NCI-H187 (cell line): ENCODE measurements around the gene QDPR.

Experiments
- DNase-seq, 2 experiments: peaks; one replicate each; lab custom pipeline; 2025; lab: John Stamatoyannopoulos, UW

The QDPR gene

GRCh38 chr4:17528551-17529165 lies 16.8 kb upstream of the QDPR start:
- DNase-seq: no peak

GRCh38 chr4:17526695-17527477 lies 15.0 kb upstream of the QDPR start:
- DNase-seq: no peak

- no peak for DNase-seq
Measured at GRCh38 chr4:17523662-17524061, 11.8 kb upstream of the QDPR start.

- no peak for DNase-seq
Measured at GRCh38 chr4:17521595-17521994, 9.7 kb upstream of the QDPR start.

DNA sequence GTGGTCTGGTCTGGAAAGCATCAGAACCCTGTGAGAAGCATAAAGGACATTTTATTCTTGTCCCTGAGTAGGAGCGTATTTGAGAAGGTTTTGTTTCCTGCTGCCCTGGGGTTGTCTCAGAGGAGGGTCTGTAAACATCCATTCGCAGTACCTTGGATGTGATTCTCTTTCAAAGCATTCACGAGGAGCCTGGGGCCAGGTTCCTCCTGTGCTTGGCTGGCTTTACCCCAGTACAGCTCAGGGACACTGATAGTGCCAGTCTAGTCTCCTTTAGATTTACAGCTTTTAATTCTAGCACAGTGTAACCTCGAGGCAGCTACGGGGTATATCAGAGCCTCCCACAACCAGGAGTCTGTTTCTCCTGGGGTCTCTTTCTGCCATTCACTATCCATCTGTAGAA lies 5.8 kb upstream of the QDPR start:
- DNase-seq: no peak

DNA sequence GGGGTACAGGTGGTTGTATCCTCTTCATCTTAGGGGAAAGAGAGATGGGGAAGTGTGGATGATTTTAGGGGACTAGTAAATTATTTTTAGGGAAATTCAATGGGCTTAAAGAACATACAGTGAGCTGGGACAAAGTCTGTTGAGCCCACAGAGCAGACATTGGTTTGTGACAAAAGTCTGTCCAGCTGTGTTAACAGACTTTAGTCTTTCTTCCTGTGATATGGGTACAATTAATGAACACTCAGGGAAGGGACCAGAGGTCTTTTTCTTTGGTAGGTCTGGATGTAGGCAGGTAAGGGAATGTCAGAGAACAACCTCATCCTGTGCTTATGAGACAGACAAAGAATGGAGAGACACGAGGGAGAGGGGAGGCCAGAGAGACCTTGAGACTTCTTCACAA lies 5.1 kb upstream of the QDPR start:
- DNase-seq: no peak

- no peak for DNase-seq
Measured at GRCh38 chr4:17515445-17516407, 3.8 kb upstream of the QDPR start.

DNA sequence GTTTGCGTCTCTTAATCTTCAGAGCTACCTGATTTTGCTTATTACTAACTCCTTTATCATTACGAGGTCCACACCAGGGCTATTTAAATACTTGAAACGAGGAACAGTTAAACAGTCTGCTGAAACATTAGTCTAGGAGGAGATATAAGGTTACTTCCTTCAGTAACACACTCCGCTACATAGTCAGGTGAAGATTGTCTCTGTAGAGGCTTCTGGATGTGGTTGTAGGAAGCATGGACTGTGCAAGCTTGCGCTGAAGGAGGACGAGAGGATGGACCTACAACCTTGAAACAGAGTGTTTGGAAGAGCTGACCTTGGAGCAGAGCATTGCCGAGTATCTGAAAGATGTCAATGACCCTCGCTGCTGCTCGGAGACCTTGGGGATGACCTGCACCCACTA lies 3.0 kb upstream of the QDPR start, which contains the start of gene CLRN2:
Gene CLRN2, plus strand, starts transcription at position 301 of the 400 bp plus-strand sequence. CDS start 102 bp downstream, outside the sequence.
- no peak for DNase-seq

- no peak for DNase-seq
Measured at GRCh38 chr4:17512973-17513665, 1.2 kb upstream of the QDPR start.

DNA sequence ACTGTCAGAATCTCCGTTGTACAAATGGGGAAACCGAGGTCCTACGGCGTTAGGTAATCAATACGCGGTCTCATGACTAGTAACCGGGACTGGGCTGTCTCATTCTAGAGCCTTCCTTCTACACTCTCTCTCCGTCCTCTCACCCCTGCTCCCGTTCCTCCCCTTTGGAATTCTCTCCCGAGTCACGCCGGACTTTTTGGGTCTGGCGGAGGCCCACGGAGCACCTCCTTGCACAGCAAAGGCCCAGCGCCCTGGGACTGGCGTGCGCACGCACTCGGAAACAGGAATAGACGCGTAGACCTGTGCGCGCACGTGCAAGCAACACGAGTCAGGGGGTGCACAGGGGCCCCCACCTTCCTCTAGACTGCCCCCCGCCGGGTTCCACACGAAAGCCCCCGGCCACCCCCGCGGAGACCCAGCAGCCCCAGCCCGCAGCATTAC lies 361 bp downstream of the QDPR start:
- DNase-seq: no peak

- no peak for DNase-seq
Measured at GRCh38 chr4:17511051-17511450, 839 bp downstream of the QDPR start.

GRCh38 chr4:17510582-17510981 lies 1.3 kb downstream of the QDPR start:
- DNase-seq: no peak

DNA sequence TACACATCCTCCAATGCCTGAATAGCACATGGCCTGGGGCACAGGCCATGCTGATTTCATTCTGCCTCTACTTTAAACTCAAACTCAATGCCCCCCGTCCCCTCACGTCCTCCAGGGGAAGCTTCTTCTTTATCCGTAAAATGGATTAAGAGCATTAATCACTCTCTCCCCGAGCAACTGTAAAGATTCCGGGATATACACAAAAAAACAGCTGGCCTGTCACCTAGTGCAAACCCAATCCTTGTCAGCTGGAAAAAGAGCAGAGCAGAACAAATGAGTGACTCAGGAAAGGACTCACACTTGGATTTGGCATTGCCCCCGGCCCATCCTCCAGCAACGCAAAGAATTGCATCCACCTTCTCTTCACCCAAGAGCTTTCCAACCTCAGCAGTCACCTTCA lies 7.8 kb downstream of the QDPR start:
- no peak for DNase-seq

GRCh38 chr4:17502756-17503155 lies 9.1 kb downstream of the QDPR start:
- DNase-seq: no peak

DNA sequence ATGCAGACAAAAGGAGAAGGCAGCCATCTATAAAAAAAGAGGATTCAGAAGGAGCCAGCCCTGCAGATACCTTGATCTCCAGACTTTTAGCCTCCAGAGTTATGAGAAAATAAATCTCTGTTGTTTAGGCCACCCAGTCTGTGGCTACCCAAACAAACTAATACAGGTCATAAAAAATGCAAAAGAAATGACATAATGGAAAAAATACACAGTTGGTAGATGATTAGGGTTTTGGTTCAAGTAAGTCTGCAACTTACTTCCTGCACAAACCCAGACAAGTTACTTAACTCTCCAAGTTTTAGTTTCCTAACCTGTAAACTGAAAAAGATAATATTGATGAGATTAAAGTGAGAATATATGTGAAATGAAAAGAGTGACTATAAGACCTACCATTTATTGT lies 11.3 kb downstream of the QDPR start:
- DNase-seq: no peak

- DNase-seq: no peak
Measured at GRCh38 chr4:17497890-17498523, 13.9 kb downstream of the QDPR start.

GRCh38 chr4:17494258-17495190 lies 17.4 kb downstream of the QDPR start:
- DNase-seq: no peak

DNA sequence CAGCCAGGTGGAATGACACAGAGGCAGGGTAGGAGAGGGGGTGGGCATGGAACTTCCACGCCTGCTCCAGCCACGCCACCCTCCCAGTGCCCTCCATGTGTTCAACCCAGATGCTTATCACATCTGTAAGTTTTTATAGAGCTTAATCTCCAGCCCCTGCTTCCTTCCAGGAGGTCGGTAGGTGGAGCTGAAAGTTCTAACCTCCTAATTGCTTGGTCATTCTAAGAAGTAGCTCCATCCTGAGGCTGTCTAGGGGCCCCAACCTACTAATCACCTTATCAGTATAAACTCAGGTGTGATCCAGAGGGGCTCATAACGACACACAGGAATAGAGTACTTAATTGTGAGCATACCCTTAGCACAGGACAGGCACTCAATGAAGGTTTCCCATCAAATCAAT lies 18.3 kb downstream of the QDPR start:
- no peak for DNase-seq

DNA sequence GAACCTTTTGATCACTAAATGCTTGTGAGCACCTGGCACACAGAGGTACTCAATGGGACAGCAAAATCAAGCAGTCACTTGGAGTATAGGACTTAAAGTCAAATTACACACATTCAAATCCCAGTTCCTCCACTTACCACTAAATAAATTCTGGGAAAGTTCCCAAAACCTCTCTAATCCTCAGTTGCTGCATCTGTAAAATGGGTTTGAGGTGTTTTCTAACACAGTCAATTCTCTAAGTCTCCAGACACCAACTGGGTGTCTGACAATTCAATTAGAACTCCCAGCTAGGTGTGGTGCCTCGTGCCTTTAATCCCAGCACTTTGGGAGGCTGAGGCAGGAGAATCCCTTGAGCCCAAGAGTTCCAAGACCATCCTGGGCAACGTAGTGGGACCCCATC lies 19.0 kb downstream of the QDPR start:
- no peak for DNase-seq

DNA sequence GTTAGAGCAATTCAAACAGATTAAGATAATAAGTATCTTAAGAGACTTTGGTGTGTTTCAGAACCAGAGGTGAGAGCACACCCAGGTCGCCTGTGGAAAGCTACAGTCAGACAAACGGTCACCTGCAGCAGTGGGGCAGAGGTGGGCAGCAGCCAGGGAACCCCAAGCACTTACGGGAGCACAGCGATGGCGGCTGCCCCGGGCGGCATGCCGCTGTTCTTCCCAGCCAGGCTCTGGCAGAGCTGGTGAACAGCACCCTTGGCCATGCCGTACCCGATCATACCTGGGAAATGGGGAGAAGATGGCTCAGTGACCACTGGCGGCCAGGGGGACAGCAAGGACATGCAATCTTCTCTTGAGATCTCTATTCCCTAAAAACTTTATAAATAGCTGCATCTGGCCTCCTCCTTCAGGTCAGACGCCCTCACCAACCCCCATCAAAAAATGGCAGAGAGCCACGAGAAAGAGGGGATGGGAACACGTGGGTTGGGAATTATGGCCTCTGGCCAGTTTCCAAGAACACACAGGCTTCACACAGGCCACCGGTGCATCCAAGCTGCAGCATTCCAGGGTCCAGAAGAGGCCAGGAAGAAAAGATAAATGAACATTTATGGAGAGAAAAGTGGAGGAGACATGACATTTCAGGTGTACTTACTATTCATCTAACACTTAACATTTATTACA lies 19.7 kb downstream of the QDPR start:
- DNase-seq: no peak
